HPDE6-E6E7 (cell line): Measurements from ENCODE around the gene MMP23B.
A peak's percentile ranks its signal among the peaks of the same experiment; 100 is the strongest.
"Not testable (repeated sequence)": the region's sequence is repeated elsewhere in the genome, so short reads cannot be mapped to it uniquely, and the experiment has no call there.

Experiments used
- DNase-seq: peaks from one replicate; pipeline ENCODE4 v3.0.0; 2011; ENCODE audit warnings: missing footprints; ENCODE audit errors: extremely low spot score

MMP23B gene

DNA sequence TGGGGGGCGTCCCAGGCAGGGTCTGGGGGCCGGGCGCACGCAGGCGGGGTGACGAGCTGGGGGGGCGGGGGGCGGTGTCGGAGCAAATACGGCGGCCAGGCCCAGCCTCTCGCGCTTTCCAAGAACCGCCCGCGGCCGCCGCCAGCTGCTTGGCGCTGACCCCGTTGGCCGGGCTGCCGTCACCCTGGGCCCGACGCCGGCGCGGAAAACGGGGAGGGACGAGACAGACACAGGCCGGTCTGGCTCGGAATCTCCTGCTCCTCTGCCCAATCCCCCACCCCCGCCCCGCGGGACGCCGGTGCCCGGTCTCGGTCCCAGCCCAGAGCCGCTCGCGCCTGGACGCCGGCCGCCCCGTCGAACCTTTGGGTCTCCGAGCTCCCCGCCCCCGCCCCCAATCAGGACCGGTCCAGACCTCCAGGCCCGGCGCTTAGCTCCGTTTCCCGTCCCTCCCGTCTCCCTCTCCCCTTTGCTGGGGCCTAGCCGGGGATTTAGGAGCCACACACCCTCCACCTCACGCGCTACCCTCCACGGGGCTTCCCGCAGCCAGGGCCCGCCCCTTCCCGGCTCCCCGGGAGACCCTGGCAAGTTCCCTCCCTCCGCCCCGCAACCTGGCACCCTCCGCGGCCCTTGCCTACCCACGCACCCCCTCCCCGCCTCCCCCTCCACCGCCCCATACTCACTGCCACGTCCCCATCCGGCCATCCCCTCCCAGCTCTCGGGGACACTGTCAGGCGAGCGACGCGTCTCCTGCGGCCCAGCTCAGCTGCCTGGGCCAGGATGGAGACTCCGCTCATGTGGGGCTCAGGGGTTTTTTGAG lies 800 bp upstream of the MMP23B start:
- DNase-seq: no peak

DNA sequence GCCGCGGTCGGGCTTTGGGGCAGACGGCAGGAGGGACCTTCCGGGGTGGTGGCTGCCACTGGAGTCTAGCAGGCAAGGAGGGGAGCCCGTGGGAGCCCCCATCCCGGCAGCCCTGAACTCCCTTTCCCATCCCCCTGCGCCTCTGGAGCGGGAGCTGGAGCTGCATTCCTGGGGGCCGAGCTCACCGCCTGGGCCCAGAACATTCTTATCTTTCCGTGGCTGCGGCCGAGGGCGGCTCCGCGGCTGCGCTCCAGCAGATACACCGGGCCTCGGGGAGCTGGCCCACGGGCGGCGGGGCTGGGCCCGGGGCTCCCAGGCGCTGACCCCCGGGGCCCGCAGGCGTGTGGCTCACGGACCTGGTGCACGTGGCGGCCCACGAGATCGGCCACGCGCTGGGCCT lies 1.4 kb downstream of the MMP23B start:
- not testable (repeated sequence) for DNase-seq

DNA sequence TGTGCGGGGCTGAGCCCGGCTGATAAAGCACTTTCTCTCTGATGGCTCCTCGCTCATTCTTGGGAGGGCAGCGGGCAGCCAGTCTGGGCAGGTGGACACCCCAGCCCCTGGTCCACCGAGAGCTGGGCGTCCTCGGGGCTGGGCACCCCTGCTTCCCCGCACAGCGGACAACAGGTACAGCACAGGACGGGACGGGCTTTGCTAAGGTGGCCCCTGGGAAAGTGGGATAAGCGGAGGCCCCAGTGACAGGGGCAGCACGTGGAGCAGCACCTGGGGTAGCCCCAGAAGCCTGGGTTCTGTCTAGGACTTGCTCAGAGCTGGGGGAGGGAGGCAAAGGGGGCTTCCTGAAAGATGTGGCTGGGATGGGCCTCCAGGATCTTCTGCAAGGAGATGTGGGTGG lies 2.6 kb downstream of the MMP23B start:
- DNase-seq: not testable (repeated sequence)

DNA sequence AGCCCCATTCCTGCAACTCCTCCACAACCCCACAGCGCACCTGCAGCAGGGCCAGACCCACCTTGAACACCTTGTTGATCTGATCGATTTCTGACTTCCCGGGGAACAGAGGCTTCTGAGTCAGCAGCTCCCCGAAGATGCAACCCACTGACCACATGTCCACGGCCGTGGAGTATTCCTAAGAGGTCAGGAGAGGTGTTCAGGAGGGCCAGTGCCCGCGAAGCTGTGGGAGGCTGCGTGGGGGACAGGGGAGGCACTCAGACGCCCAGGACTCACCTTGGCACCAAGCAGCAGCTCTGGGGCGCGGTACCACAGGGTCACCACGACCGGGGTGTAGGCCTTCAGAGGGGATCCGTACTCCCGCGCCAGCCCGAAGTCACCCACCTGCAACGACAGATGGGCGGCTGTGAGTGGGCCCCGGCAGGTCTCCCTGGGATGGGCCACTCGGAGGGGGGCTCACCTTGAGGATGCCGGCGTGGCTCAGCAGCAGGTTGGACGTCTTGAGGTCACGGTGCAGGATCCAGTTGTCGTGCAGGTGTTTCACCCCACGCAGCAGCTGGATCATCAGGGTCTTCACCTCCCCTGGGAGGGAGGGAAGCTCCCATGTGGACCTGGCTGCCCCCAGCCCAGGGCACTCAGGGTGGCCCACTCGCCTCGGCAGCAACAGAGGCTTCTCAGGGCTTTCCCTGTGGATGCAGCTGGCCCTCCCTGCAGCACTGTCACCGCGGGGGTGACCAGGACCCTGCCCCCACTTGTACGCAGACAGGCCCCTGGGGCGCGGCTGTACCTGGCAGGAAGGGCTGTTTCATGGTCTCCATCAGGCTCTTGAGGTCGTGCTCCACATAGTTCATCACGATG lies 4.9 kb downstream of the MMP23B start:
- not testable (repeated sequence) for DNase-seq

DNA sequence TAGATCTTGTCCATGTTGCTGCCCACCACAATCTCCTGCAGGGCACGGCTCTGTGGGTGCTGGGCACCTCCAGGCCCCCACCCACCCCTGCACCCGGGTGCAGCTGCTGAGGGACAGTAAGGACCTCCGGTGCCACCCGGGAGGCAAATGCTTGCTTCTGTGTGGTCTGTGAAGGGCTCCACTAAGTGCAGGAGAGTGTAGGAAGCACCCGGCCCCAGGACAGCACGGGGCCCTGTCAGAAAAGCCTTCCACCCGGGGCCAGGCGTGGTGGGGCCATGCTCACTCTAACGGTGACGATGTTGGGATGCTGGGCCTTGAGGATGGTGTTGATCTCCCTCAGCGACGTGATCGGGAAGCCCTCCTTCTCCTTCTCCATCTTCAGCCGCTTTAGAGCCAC lies 5.5 kb downstream of the MMP23B start:
- DNase-seq: not testable (repeated sequence)

DNA sequence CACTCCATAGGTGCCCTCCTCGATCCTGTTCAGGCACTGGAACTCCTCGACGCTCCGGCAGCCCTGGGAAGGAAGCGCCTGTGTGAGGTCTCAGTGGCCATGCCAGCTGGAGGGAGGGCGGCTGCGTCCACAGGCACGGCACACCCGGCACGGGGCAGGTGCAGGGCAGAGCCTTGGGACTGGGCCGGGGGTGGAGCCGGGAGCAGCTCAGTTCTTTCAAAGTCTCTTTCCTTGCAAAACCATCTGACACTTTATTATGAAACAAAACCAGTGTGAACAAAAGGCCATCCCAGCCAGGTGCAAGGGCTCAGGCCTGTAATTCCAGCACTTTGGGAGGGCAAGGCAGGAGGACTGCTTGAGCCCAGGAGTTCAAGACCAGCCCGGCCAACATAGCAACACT lies 6.6 kb downstream of the MMP23B start:
- not testable (repeated sequence) for DNase-seq

DNA sequence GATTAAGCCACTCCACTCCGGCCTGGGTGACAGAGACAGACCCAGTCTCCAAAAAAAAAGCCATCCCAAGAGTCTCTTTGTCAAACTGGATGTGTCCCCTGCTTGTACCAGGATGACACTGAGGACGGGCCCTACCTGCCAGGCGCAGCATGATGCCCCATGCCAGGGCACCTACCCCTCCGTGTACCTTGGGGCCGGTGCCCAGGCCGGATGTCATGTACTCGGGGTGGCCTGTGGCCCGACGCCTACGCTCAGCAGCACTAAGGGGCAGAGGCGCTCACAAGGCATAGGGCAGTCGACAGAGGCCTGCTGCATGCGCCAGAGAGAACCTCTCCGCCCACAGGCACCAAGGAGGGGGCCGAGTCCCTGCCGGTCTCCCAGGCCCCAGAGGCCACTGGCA lies 7.4 kb downstream of the MMP23B start:
- DNase-seq: not testable (repeated sequence)

DNA sequence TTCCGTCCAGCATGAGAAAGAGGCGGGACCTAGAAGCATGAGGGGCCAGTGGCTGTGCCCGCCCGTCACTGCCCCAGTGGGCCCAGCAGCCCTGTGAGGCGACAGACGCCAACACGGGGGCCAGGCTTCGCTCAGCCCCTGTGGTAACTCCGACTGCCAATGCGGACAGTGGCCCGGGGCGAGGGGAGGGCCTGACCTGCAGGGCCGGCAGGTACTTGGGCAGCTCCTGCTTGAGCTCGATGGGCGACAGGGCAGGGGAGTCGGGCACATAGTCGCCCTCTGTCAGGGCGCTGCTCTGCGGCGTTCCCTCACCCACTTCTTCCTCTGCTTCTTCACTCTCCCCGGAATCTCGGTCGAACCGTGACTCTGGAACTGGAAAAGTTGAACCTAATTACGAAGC lies 8.1 kb downstream of the MMP23B start:
- not testable (repeated sequence) for DNase-seq

DNA sequence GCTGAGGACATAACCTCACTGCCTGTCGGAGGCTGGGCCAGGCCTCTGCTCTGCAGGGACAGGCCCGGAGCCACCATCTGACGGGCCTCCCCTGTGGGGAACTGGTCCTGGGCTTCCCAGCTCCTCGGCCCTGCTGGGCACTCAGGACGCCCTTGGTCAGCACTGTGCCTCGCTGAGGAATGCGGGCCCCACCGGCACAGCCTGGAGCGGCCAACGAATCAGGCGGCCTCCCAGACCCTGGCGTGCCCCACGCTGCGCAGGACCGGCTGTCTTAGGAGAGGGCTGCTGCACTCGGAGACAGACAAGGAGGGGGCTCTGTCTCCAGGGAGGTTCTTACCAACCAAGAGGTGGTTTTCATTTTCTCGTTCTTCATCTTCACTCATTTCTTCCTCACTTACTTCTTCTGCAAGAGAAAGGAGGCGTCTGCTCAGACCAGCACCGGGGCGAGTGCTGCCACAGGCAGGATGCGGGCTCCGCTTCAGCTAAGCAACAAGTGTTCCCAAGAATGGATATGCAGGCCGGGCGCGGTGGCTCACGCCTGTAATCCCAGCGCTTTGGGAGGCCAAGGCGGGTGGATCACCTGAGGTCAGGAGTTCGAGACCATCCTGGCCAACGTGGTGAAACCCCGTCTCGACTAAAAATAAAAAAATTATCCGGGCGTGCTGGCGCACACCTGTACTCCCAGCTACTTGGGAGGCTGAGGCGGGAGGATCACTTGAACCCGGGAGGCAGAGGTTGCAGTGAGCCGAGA lies 8.9 kb downstream of the MMP23B start:
- DNase-seq: not testable (repeated sequence)

DNA sequence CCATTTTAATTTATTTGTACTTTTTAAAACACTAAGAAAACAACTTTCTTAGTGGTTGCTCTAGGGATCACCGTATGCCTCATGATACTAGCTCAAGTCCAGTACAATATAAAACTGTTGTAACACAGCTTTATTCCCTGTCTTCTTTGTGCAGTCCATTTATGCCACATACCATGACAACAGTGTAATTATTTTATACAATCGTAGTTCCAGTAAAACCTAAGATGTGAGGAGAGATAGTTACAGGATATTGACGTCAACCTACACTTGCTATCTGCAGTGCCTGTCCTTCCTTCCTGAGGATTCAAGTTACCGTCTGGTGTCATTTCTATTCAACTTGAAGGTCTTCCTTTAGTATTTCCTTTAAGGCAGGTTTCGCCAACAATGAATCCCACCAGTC lies 14.4 kb downstream of the MMP23B start:
- not testable (repeated sequence) for DNase-seq

DNA sequence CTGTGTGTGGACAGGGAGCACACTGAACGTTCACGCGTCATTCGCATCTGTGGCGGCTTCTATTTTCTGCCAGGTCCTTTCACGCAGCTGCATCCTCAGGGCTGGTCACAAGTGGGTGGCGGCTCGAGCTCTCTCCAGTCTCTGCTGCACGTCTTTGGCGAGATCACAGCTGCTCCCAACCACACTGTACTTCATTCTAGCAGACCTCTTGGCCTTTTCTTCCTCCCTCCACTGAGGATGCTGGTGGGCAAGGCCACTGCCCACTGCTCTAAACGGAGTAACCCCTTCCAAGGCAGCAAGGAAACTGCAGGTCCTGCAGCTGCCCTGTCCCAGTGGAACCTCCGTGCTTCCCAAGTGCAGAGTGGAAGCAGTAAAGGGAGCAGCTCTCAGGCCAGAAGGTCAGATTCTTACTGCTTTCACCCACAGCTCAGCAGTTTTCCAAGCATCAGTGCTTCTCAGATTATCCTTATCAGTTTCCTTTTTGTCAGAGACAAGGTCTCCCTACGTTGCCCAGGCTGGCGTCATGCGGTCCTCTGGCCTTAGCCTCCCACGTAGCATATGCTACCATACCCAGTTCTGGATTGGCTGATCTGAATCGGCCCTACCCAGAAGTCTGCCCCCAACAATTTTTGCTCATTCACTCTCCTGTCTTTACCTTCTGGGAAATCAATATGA lies 15.7 kb downstream of the MMP23B start:
- not testable (repeated sequence) for DNase-seq

DNA sequence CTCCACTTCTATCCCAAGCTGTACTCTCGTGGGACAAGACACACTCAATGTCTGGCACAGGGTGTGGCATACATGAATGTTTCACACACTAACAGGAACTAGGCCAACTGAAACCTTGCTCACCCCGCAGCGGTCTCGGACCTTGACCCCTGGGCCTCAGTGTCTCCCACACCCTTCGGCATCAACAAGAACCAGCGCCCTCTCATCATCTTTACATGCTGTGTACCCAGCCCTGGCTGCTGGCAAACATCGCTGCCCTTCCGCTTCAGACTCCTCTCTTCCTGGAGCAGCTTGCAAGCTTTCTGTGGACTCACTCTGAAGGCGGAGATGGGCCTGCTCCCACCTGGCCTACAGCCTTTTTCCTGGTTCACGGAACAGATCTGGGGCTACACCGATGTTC lies 16.3 kb downstream of the MMP23B start:
- not testable (repeated sequence) for DNase-seq

DNA sequence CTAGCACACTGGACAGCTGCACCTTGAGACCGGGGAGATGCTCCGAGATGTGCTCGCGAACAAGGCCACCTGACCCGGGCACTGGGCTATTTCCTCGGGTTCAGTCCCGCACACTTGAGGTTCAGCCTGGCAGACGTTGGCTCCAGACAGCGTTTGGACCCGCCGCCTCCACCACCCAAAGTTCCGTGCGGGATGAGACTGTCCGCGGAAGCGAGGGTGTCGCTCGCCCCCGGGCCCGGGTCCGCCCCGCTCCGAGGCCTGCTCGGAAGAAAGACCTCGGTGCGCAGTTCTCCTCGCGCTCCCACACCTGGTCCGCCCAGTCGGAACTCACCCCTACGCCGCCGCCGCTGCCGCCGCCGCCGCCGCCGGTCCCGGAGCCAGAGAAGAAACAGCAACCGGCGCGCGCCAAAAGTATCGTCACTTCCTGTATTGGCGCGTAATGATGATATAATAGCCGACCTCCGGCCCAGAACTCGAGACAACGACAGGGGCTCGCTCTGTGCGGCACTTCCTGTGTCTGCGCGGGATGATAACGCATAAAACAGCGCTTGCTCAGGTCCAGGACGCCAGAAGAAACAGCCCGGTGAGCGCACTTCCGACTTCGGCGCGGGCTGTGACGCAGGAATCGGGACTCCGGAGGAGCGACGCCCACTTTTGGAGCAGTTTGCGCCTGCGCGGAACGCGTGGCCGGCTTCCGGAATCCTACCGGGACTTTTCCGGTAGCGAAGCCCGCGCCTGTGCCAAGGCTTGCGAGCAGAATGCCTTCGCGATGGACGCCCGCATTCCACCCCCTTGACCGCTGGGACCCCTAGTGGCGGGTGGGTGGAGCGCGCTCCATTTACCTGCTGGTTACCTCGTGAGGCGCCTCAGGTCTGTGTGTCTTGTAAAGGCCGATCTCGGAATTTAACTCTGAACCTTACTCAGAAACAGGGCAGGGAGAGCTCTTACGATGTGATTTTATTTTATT lies 26.9 kb downstream of the MMP23B start, which contains the start of gene CDK11B:
CDK11B (minus strand) TSS at position 422 of the 967 bp plus-strand sequence. CDS start 1,519 bp downstream, outside the sequence.
- DNase-seq: peak; percentile 76

DNA sequence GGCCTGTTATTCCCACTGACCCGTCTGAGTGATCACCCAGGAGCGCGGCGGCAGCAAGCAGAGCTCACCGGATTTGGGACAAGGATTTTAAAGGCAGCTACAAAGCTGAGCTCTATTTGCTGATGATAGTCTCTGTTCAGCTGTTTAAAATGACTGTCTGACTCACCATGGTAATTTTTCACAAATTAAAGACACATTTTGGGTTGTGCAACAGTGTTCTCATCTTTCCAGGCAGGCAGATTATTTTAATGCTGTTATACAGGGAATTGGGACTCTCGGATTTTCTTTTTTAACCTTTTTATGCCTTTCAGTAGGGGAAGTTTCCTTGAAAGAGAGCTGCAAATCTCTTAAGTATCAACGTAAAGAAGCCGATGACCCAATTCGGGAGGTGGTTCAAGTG lies 30.4 kb downstream of the MMP23B start:
- DNase-seq: not testable (repeated sequence)

DNA sequence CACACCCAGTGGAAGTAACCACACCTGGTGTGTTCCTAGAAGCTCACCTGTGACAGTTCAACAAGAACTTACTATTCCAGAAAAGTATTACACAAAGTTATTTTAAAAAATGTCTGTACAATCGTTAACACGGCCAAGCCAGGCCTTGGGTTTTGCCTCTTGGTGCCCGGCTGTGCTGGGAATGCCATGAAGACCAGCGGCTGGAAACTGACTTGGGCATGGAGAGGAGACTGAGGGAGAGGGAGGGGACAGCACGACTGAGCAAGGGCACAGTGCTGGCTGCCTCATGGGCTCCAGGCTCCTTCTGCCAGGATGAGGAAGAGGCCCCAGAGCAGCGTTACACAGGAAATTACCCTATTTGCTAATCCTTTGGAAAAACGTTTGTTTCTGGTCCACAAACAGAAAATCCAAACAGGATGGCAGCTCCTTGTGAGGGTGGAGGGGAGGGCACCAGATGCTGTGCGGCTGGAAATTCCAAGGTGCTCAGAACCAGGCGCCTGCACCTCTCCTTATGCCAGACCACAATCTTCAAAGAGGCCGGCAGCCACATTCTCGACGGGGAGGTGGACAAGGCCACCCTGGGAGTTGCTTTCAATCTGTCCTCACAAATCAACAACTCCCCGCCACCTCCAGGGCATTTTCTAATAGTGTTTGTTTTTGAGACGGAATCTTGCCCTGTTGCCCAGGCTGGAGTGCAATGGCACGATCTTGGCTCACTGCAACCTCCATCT lies 31.0 kb downstream of the MMP23B start:
- not testable (repeated sequence) for DNase-seq

DNA sequence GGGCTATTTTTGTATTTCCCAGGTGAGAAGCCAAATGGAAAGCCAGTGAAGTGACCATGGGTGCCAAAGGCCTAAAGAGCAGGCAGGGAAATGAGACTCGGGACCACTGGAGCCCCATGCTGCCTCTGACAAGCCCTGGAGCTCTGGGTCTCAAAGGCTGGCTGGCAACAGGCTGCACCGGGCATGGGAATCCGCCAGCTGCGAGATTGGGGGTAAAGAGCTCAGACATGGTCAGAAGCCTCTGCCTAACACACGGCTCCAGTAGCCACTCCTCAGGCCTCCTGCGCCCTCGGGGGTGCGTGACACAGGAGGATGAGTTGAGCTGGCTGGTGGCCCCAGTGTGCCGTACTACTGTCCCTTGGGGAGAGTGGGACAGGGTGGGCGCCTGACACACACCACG lies 32.3 kb downstream of the MMP23B start:
- not testable (repeated sequence) for DNase-seq

DNA sequence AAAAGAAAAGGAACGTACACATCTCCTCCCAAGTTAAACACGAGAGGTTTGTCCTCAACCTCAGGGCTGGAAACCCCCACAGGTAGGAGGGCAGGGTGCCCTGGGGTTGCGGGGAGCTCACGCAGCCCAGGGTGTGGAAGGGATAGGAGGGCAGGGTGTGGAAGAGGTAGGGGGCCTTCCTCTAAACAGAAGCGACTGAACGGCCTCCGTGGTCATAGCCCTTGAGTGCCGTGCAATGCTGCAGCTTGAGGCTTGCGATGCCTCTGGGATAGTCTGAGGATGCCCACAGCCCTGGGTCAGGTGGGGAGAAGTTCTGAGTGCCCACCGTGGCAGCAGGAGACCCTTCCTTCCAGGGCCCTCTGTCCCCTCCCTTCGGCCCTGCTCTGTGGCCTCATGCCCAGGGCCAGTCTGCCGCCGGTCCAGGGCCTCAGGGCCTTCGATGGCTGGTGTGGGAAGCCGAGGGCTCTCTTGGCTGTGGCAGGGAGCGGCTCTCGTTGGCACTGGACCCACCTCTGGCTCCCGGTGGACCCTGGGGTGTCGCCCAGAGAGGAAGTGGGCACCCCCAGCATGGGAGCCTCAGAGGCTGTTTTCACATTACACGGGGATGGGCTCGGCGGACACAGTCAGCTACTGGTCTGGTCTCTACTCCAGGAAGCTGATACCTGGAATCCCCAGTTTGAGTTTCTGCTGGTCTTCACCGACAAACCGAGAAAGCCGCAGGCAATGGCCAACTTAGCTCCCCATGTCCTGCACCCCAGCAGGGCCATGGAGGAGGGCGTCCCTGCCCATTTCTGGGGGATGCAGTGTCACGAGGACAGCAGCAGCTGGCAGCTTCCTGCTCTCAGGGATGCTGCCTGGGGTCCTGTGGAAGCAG lies 33.2 kb downstream of the MMP23B start:
- no peak for DNase-seq

DNA sequence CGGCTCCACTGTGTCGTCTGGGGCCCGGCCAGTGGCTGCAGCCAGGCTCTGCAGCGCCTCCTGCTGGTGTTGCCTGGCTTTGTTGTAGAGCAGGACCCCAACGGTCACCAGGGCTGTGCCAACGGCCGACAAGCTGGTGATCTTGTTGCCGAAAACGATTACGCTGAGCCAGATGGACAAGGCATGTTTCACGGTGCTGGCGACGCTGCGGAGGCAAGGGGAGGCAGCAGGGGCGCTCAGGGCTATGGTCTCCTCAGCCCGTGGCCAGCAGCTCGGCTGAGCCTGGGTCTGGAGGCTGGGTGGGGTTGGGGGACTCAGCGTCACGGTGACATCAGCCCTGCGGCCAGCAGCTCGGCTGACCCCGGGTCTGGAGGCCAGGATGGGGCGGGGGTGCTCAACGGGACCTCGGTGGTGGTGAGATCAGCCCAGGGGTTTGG lies 33.9 kb downstream of the MMP23B start:
- no peak for DNase-seq
